MCF 10A (cell line): ENCODE data around the gene DLG2. TPM values are rescaled to one million over a fixed set of nuclear protein-coding genes. Genes with fewer than 3 reads are reported as not detected.

ENCODE experiments used
- BruUV-seq: library from RNA; stranded (reverse); fragments of 400-500 nt; replicated peaks from 2 replicates; lab custom pipeline; 2021; lab: Mats Ljungman, UMichigan
- CTCF ChIA-PET: fragments of 300-600 bp; sonication (Branson Sonifier 250); formaldehyde crosslinking; extraction: SDS; loops from one replicate; lab custom pipeline; 2021; ENCODE audit warnings: antibody characterized with exemption, inconsistent platforms; lab: Yijun Ruan, JAX
- POLR2A ChIA-PET: fragments of 300-600, 350-650 bp; sonication (Branson Sonifier 250); formaldehyde crosslinking; extraction: SDS; loops from one replicate; lab custom pipeline; 2020; ENCODE audit warnings: antibody characterized with exemption, inconsistent platforms; lab: Yijun Ruan, JAX
- DNase-seq: peaks from one replicate; pipeline ENCODE4 v3.0.0-alpha.2; 2018; ENCODE audit not compliant: unreplicated experiment
- H3K27ac Mint-ChIP-seq: one replicate; pipeline ENCODE4 v1.8.0; 2022; ENCODE audit warnings: mild to moderate bottlenecking, low read depth, mixed read lengths; ENCODE audit not compliant: unreplicated experiment
- H3K27me3 Mint-ChIP-seq: one replicate; pipeline ENCODE4 v1.8.0; 2022; ENCODE audit warnings: mixed read lengths; ENCODE audit not compliant: insufficient read depth, unreplicated experiment
- H3K36me3 Mint-ChIP-seq: one replicate; pipeline ENCODE4 v1.8.0; 2022; ENCODE audit warnings: mild to moderate bottlenecking, moderate library complexity, mixed read lengths; ENCODE audit not compliant: insufficient read depth, unreplicated experiment
- H3K4me1 Mint-ChIP-seq: one replicate; pipeline ENCODE4 v1.8.0; 2022; ENCODE audit warnings: mixed read lengths; ENCODE audit not compliant: insufficient read depth, unreplicated experiment
- H3K4me3 Mint-ChIP-seq: one replicate; pipeline ENCODE4 v1.8.0; 2022; ENCODE audit warnings: mild to moderate bottlenecking, moderate library complexity, mixed read lengths; ENCODE audit not compliant: unreplicated experiment
- H3K9me3 Mint-ChIP-seq: one replicate; pipeline ENCODE4 v1.8.0; 2022; ENCODE audit warnings: mixed read lengths; ENCODE audit not compliant: unreplicated experiment
- CTCF ChIP-seq: fragments of 200-600 bp; IDR thresholded peaks from one replicate; pipeline ENCODE4 v1.8.0; 2022; ENCODE audit warnings: antibody characterized with exemption, mild to moderate bottlenecking; ENCODE audit not compliant: unreplicated experiment
- intact Hi-C: fragments of 100-400 bp; cut with micrococcal nuclease; formaldehyde crosslinking; loops from 2 replicates; pipeline ENCODE4 v1.14.1; 2022
- total RNA-seq: library from RNA; stranded (reverse); gene quantifications from 2 replicates; pipeline ENCODE4 v1.2.3, GENCODE V29; 2022

Gene DLG2
- total RNA-seq, 1 experiment from 2014 or later = 0.26 TPM

- BruUV-seq = no TSS peak
- CTCF ChIA-PET = interaction anchor here (1.6 kb wide), 1 partner anchor 691 kb away, joined by 6 read pairs; no protein-coding TSS in a partner anchor
- no peak for DNase-seq
- H3K27me3 Mint-ChIP-seq = peaks cover 55% of the 10 kb centered on the region
- no peak overlapping the region for H3K27ac Mint-ChIP-seq
- H3K4me3 Mint-ChIP-seq = no peak overlapping the region
- no peaks in the 10 kb centered on the region for H3K9me3 Mint-ChIP-seq
- POLR2A ChIA-PET = no interaction called here
- intact Hi-C loops = no loop called here
- no peaks in the 10 kb centered on the region for H3K4me1 Mint-ChIP-seq
- H3K36me3 Mint-ChIP-seq = no peaks in the 10 kb centered on the region
- TF ChIP-seq CTCF = no peak
These were observed 1108.4 kb downstream of the DLG2 start for GRCh38 chr11:84518631-84519183.

DNA sequence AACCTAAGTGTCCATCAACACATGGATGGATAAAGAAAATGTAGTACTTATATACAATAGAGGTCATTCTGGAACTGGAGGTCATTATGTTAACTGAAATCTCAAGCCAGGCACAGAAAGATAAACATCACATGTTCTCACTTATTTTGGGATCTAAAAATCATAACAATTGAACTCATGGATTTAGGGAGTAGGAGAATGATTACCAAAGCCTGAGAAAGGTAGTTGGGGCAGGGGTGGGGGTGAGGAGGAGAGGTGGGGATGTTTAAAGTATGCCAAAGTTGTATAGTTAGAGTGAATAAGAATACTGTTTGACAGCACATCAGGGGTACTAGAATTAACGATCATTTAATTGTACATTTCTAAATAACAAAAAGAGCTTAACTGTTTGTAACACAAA is 1112.7 kb downstream of the DLG2 start:
- Mint-ChIP-seq H3K4me3 (no peak overlapping the region), H3K9me3 (no peaks in the 10 kb centered on the region), H3K4me1 (no peaks in the 10 kb centered on the region), H3K36me3 (no peaks in the 10 kb centered on the region), H3K27me3 (peaks cover 65% of the 10 kb centered on the region), H3K27ac (no peak overlapping the region)
- CTCF ChIA-PET = no interaction called here
- POLR2A ChIA-PET = no interaction called here
- BruUV-seq = no TSS peak
- TF ChIP-seq CTCF = no peak
- intact Hi-C loops = no loop called here
- no peak for DNase-seq

DNA sequence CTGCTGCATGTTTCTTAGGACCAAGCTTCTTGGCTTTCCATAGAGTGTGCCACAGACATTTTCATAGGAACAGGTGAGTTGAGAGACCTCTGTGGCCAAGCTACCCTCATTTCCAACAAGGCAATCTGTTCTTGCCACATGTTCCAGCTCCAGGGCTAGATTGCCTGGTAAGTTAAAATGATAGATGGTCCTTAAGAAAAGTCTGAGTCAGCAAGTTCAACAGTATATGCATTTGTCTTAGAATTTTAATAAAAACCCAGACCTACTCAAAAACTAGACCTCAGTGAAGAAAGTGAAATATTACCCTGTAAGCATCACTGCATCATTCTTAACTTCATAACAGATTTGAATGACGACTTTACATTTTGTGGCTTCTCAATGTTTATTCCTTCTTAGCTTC is 1123.6 kb downstream of the DLG2 start:
- ChIA-PET CTCF (no interaction called here), POLR2A (no interaction called here)
- no peak for TF ChIP-seq CTCF
- Mint-ChIP-seq H3K9me3 (no peaks in the 10 kb centered on the region), H3K27me3 (peaks cover 52% of the 10 kb centered on the region), H3K4me1 (no peaks in the 10 kb centered on the region), H3K4me3 (no peak overlapping the region), H3K36me3 (no peaks in the 10 kb centered on the region), H3K27ac (no peak overlapping the region)
- intact Hi-C loops = no loop called here
- BruUV-seq = no TSS peak
- DNase-seq = no peak

DNA sequence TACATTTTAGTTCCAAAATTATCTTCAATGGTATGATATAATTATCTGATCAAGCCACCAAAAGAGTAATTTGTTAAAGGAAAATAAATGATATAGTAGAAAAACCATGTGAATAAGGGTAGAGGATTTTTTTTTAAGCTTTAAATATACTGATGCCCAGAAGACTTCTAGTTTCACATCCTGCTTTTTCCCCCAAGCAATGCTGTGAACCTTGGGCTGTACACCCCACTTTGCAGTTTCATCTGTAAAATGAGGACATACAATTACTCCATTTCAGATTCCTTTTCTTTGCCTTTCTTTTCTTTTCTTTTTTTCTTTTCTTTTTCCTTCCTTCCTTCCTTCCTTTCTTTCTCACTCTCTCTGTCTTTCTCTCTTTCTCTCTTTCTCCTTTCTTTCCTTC is 1125.4 kb downstream of the DLG2 start:
- ChIA-PET CTCF (no interaction called here), POLR2A (no interaction called here)
- DNase-seq = no peak
- TF ChIP-seq CTCF = no peak
- Mint-ChIP-seq H3K4me3 (no peak overlapping the region), H3K4me1 (no peaks in the 10 kb centered on the region), H3K27ac (no peak overlapping the region), H3K36me3 (no peaks in the 10 kb centered on the region), H3K9me3 (no peaks in the 10 kb centered on the region), H3K27me3 (peaks cover 34% of the 10 kb centered on the region)
- no TSS peak for BruUV-seq
- intact Hi-C loops = no loop called here
